ENCODE data around the gene ZFAND3. TPM values are rescaled to one million over a fixed set of nuclear protein-coding genes. Genes with fewer than 3 reads are reported as not detected.

The ZFAND3 gene
- polyA plus RNA-seq, 1 donor from 2014 or later: 19.7 TPM

GRCh38 chr6:38079537-38079936 is 260.0 kb downstream of the ZFAND3 start:
- H3K79me2 ChIP-seq (replicated peaks; ENCODE audit: insufficient read depth, low read length): peaks cover 12% of the 10 kb centered on the region
- no peaks in the 10 kb centered on the region for H3K36me3 ChIP-seq (ENCODE audit: insufficient read depth, low read length)
- TF ChIP-seq MXI1 (conservative IDR thresholded peaks at IDR 0.05; ENCODE audit: poor library complexity, severe bottlenecking): no peak
- TF ChIP-seq TAF1 (IDR thresholded peaks at IDR 0.05; ENCODE audit: low read depth): no peak
- TF ChIP-seq EZH2 (IDR thresholded peaks at IDR 0.05; ENCODE audit: borderline replicate concordance, insufficient read depth, low read length, poor library complexity, severe bottlenecking): no peak
- TF ChIP-seq EP300 (conservative IDR thresholded peaks at IDR 0.05; ENCODE audit: poor library complexity, severe bottlenecking): no peak
- no peak for TF ChIP-seq POLR2AphosphoS5 (IDR thresholded peaks at IDR 0.05)
- no peak for TF ChIP-seq RAD21 (conservative IDR thresholded peaks at IDR 0.05)
- TF ChIP-seq SMC3 (conservative IDR thresholded peaks at IDR 0.05; ENCODE audit: poor library complexity): no peak
- TF ChIP-seq REST (IDR thresholded peaks at IDR 0.05; ENCODE audit: borderline replicate concordance): no peak
- H2AFZ ChIP-seq (ENCODE audit: low read depth, low read length): no peak overlapping the region
- no peaks in the 10 kb centered on the region for H3K9me3 ChIP-seq (ENCODE audit: low read length)
- H3K4me3 ChIP-seq (ENCODE audit: low read length): no peak overlapping the region
- H3F3A ChIP-seq (ENCODE audit: insufficient read depth, low read length, poor library complexity, severe bottlenecking): no peaks in the 10 kb centered on the region
- H3K27ac ChIP-seq (ENCODE audit: low read length): no peak overlapping the region
- H3K27me3 ChIP-seq (ENCODE audit: insufficient read depth, low read depth, low read length): no peaks in the 10 kb centered on the region
- H4K20me1 ChIP-seq (ENCODE audit: insufficient read depth): no peaks in the 10 kb centered on the region
- H3K9me2 ChIP-seq (ENCODE audit: insufficient read depth, low read length): no peaks in the 10 kb centered on the region
- H3K9ac ChIP-seq (ENCODE audit: low read length): no peak overlapping the region
- H3K4me2 ChIP-seq (ENCODE audit: low read length): no peak overlapping the region

DNA sequence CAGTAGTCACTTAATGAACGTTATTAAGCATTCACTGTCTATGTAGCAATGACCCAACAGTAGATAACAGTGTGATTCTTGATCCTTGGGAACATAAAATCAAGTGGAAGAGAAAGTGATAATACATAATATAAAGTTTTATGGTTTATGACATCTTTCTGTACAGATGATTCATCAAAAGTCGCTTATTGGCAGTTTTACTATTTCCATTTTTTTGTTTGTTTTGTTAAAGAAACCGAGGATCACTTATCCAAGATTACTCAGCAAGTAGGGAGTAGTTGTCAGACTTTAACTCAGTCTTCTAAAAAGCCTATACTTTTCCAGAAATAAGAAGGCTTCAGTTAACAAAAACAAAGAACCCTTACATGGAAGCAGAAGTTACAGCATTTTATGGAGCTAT is 260.8 kb downstream of the ZFAND3 start:
- H3K4me2 ChIP-seq (ENCODE audit: low read length): no peak overlapping the region
- peaks cover 5% of the 10 kb centered on the region for H3K36me3 ChIP-seq (ENCODE audit: insufficient read depth, low read length)
- no peaks in the 10 kb centered on the region for H3F3A ChIP-seq (ENCODE audit: insufficient read depth, low read length, poor library complexity, severe bottlenecking)
- no peaks in the 10 kb centered on the region for H3K9me2 ChIP-seq (ENCODE audit: insufficient read depth, low read length)
- peaks cover 12% of the 10 kb centered on the region for H3K79me2 ChIP-seq (replicated peaks; ENCODE audit: insufficient read depth, low read length)
- H2AFZ ChIP-seq (ENCODE audit: low read depth, low read length): no peak overlapping the region
- H3K27me3 ChIP-seq (ENCODE audit: insufficient read depth, low read depth, low read length): no peaks in the 10 kb centered on the region
- H3K4me3 ChIP-seq (ENCODE audit: low read length): no peak overlapping the region
- no peak overlapping the region for H3K27ac ChIP-seq (ENCODE audit: low read length)
- TF ChIP-seq REST (IDR thresholded peaks at IDR 0.05; ENCODE audit: borderline replicate concordance): no peak
- TF ChIP-seq EZH2 (IDR thresholded peaks at IDR 0.05; ENCODE audit: borderline replicate concordance, insufficient read depth, low read length, poor library complexity, severe bottlenecking): no peak
- no peaks in the 10 kb centered on the region for H4K20me1 ChIP-seq (ENCODE audit: insufficient read depth)
- no peaks in the 10 kb centered on the region for H3K9me3 ChIP-seq (ENCODE audit: low read length)
- no peak overlapping the region for H3K9ac ChIP-seq (ENCODE audit: low read length)

All from neural cell (in vitro differentiated cells).